Activated CD8-positive, alpha-beta memory T cell treated with anti-CD3 and anti-CD28 coated beads for 4 hours (primary cell): ENCODE measurements around the gene PIGV.
"Not testable (repeated sequence)": the region's sequence is repeated elsewhere in the genome, so short reads cannot be mapped to it uniquely, and the experiment has no call there.

Experiments used
- DNase-seq, 2 donors: peaks; one replicate each; pipeline ENCODE4 v3.0.0-alpha.2; 2020; ENCODE audit warnings: low read depth in 2 of 2

PIGV gene

GRCh38 chr1:26794391-26794790 is 6.6 kb downstream of the PIGV start:
- no peak for DNase-seq

GRCh38 chr1:26797627-26798026 is 9.9 kb downstream of the PIGV start:
- no peak for DNase-seq

GRCh38 chr1:26799479-26800142 is 11.9 kb downstream of the PIGV start:
- DNase-seq: no peak

GRCh38 chr1:26803932-26804331 is 16.2 kb downstream of the PIGV start:
- DNase-seq: not testable (repeated sequence)

GRCh38 chr1:26810105-26810504 is 22.4 kb downstream of the PIGV start:
- peak; percentile 52 to 68 for DNase-seq

GRCh38 chr1:26811057-26811456 is 23.3 kb downstream of the PIGV start:
- no peak for DNase-seq

- no peak for DNase-seq
Observed at GRCh38 chr1:26811708-26812107, 24.0 kb downstream of the PIGV start.

GRCh38 chr1:26814377-26814776 is 26.6 kb downstream of the PIGV start:
- DNase-seq: no peak

GRCh38 chr1:26814893-26815292 is 27.1 kb downstream of the PIGV start:
- DNase-seq: no peak

- DNase-seq: no peak
Observed at GRCh38 chr1:26820784-26821269, 33.1 kb downstream of the PIGV start.

- no peak for DNase-seq
Observed at GRCh38 chr1:26822737-26823395, 35.1 kb downstream of the PIGV start.

GRCh38 chr1:26824731-26825130 is 37.0 kb downstream of the PIGV start:
- no peak for DNase-seq

- DNase-seq: peak; percentile 28 to 33
Observed at GRCh38 chr1:26826261-26827105, 38.7 kb downstream of the PIGV start, which contains the start of gene ZDHHC18. TSS of gene ZDHHC18 (plus strand) at chr1:26826688. CDS start at chr1:26826805, 117 bp downstream.

GRCh38 chr1:26827106-26827604 is 39.4 kb downstream of the PIGV start:
- DNase-seq: no peak

- DNase-seq: no peak
Observed at GRCh38 chr1:26827663-26828062, 39.9 kb downstream of the PIGV start.

- no peak for DNase-seq
Observed at GRCh38 chr1:26828411-26828991, 40.8 kb downstream of the PIGV start.

- DNase-seq: no peak
Observed at GRCh38 chr1:26829184-26829911, 41.6 kb downstream of the PIGV start.

GRCh38 chr1:26831059-26831458 is 43.3 kb downstream of the PIGV start:
- no peak for DNase-seq

- DNase-seq: no peak
Observed at GRCh38 chr1:26831546-26832248, 43.9 kb downstream of the PIGV start.

GRCh38 chr1:26832249-26832960 is 44.7 kb downstream of the PIGV start:
- DNase-seq: no peak
